Endothelial cell of umbilical vein (primary cell): ENCODE data around the gene ATP12A. TPM values are rescaled to one million over a fixed set of nuclear protein-coding genes. Genes with fewer than 3 reads are reported as not detected.

ENCODE experiments used
- BruUV-seq: library from RNA; stranded (reverse); fragments of 400-500 nt; replicated peaks from 2 replicates; lab custom pipeline; 2021; lab: Mats Ljungman, UMichigan
- CTCF ChIA-PET: fragments of 300-600, 350-600 bp; sonication (Branson Sonifier 250); formaldehyde crosslinking; loops from one replicate; lab custom pipeline; 2021; ENCODE audit warnings: antibody characterized with exemption, inconsistent platforms; lab: Charles Lee
- POLR2A ChIA-PET: fragments of 300-600, 350-600 bp; sonication (Branson Sonifier 250); formaldehyde crosslinking; loops from one replicate; lab custom pipeline; 2021; ENCODE audit warnings: antibody characterized with exemption, inconsistent platforms; lab: Charles Lee
- DNase-seq: peaks from one replicate; pipeline ENCODE4 v3.0.0-alpha.2; 2011; ENCODE audit warnings: low read depth, low spot score
- FAIRE-seq: peaks from 2 replicates; lab custom pipeline; 2011; peaks lifted over from hg19 to GRCh38; lab: Jason Lieb, UNC
- H2AFZ ChIP-seq: 2 replicates; pipeline ENCODE4 v1.6.0; 2012; ENCODE audit warnings: low read depth, low read length, control low read depth, inconsistent platforms
- H3K27ac ChIP-seq: 2 replicates; pipeline ENCODE4 v1.5.1; 2011; ENCODE audit warnings: low read depth, mild to moderate bottlenecking, control low read depth, low read length, moderate library complexity; ENCODE audit not compliant: insufficient read depth
- H3K27me3 ChIP-seq, 2 experiments: 2 replicates each; pipeline versions ENCODE4 v1.6.0 to v1.6.1; 2011; ENCODE audit warnings: low read length in 2 of 2, mixed read lengths in 1 of 2; ENCODE audit not compliant: control insufficient read depth in 2 of 2, insufficient read depth in 2 of 2
- H3K36me3 ChIP-seq, 2 experiments: 2 replicates in 1 of 2; 3 replicates in 1 of 2; pipeline ENCODE4 v1.5.1; 2011; ENCODE audit warnings: low read length in 2 of 2, mild to moderate bottlenecking in 1 of 2, moderate library complexity in 1 of 2; ENCODE audit not compliant: control insufficient read depth in 2 of 2, insufficient read depth in 2 of 2; ENCODE audit errors: extremely low read depth in 1 of 2
- H3K4me1 ChIP-seq: 3 replicates; pipeline ENCODE4 v1.5.1; 2011; ENCODE audit warnings: mild to moderate bottlenecking, low read length; ENCODE audit not compliant: control insufficient read depth, insufficient read depth; ENCODE audit errors: extremely low read depth
- H3K4me2 ChIP-seq: 2 replicates; pipeline ENCODE4 v1.6.1; 2011; ENCODE audit warnings: low read length, control low read depth, mixed read lengths; ENCODE audit not compliant: insufficient read depth
- H3K4me3 ChIP-seq, 3 experiments: fragments of 200-600 bp in 1 of 3; sonication (generic), shearing (Covaris generic) in 1 of 3; replicated peaks in 1 of 3; 2 replicates each; pipeline ENCODE4 v1.5.1; 2011 to 2016; ENCODE audit warnings: control low read depth in 3 of 3, low read length in 3 of 3, mild to moderate bottlenecking in 2 of 3, inconsistent platforms in 1 of 3, low read depth in 1 of 3, moderate library complexity in 1 of 3; ENCODE audit not compliant: insufficient read depth in 1 of 3
- H3K79me2 ChIP-seq: 2 replicates; pipeline ENCODE4 v1.6.0; 2012; ENCODE audit warnings: low read length, inconsistent platforms; ENCODE audit not compliant: control insufficient read depth, insufficient read depth
- H3K9ac ChIP-seq: replicated peaks from 2 replicates; pipeline ENCODE3; 2011; ENCODE audit warnings: low read length, control low read depth; ENCODE audit not compliant: insufficient read depth; ENCODE audit errors: extremely low read depth
- H3K9me1 ChIP-seq: replicated peaks from 3 replicates; pipeline ENCODE4 v1.6.0; 2011; ENCODE audit warnings: mild to moderate bottlenecking, low read length; ENCODE audit not compliant: control insufficient read depth, insufficient read depth; ENCODE audit errors: extremely low read depth
- H3K9me3 ChIP-seq: replicated peaks from 2 replicates; pipeline ENCODE4 v1.5.1; 2012; ENCODE audit warnings: low read length, inconsistent platforms; ENCODE audit not compliant: control insufficient read depth, insufficient read depth
- H4K20me1 ChIP-seq: replicated peaks from 2 replicates; pipeline ENCODE3; 2011; ENCODE audit warnings: mild to moderate bottlenecking, low read length; ENCODE audit not compliant: control insufficient read depth, insufficient read depth; ENCODE audit errors: extremely low read depth
- EZH2 ChIP-seq: IDR thresholded peaks from 2 replicates; pipeline ENCODE4 v1.6.1; 2012; ENCODE audit warnings: borderline replicate concordance, low read depth, mild to moderate bottlenecking, moderate library complexity, low read length, inconsistent platforms; ENCODE audit not compliant: severe bottlenecking
- FOS ChIP-seq: IDR thresholded peaks from 2 replicates; pipeline ENCODE4 v1.6.1; 2011; ENCODE audit warnings: mild to moderate bottlenecking, low read length, moderate library complexity, borderline replicate concordance; ENCODE audit not compliant: insufficient read depth
- GATA2 ChIP-seq: IDR thresholded peaks from 2 replicates; pipeline ENCODE4 v1.7.0; 2011; ENCODE audit warnings: low read depth, mild to moderate bottlenecking, moderate library complexity, mixed read lengths, low read length; ENCODE audit not compliant: insufficient read length, insufficient read depth
- JUN ChIP-seq: IDR thresholded peaks from 2 replicates; pipeline ENCODE4 v1.6.1; 2011; ENCODE audit warnings: borderline replicate concordance, low read depth; ENCODE audit not compliant: insufficient read length, insufficient read depth
- MYC ChIP-seq: IDR thresholded peaks from one replicate; pipeline ENCODE4 v1.6.1; 2011; ENCODE audit warnings: mild to moderate bottlenecking, low read depth, low read length
- POLR2A ChIP-seq: IDR thresholded peaks from 2 replicates; pipeline ENCODE4 v1.6.1; 2012; ENCODE audit warnings: low read depth, mild to moderate bottlenecking, control low read depth, low read length
- POLR2AphosphoS5 ChIP-seq: IDR thresholded peaks from 2 replicates; pipeline ENCODE4 v1.6.1; 2012; ENCODE audit warnings: low read depth, mild to moderate bottlenecking, control low read depth, low read length, moderate library complexity; ENCODE audit not compliant: insufficient read depth
- dilution Hi-C: fragments of 300-500 bp; cut with MboI; formaldehyde crosslinking; loops from one replicate; pipeline ENCODE4 v1.15.0; 2019; ENCODE audit warnings: low sequenced_read_pairs; ENCODE audit not compliant: extremely low pct_ligation_motif_present
- intact Hi-C: fragments of 100-400 bp; cut with micrococcal nuclease; formaldehyde crosslinking; loops from one replicate; pipeline ENCODE4 v1.10.0; 2022
- polyA plus RNA-seq, 4 experiments: library from polyadenylated mRNA; depleted of rRNA in 3 of 4; stranded (reverse) in 3 of 4; unstranded in 1 of 4; fragments of >200 nt; gene quantifications; 2 replicates each; pipeline versions ENCODE4 v1.2.1 to v1.2.3, GENCODE V29; 2011 to 2012; ENCODE audit warnings: missing spikeins in 1 of 4
- total RNA-seq: library from RNA; stranded (reverse); gene quantifications from 2 replicates; pipeline ENCODE4 v1.2.3, GENCODE V29; 2021
- TF ChIP-seq, protein P1 (sequence below), 2 donors: IDR thresholded peaks; 1 replicate in 1 of 2; 2 replicates in 1 of 2; pipeline ENCODE4 v1.5.1; 2011; ENCODE audit warnings: low read length in 2 of 2, mild to moderate bottlenecking in 2 of 2, moderate library complexity in 2 of 2, control low read depth in 1 of 2, inconsistent platforms in 1 of 2, low read depth in 1 of 2; ENCODE audit not compliant: insufficient read depth in 1 of 2; ENCODE audit errors: extremely low read depth in 1 of 2
- TF ChIP-seq, protein P2 (sequence below): IDR thresholded peaks from 2 replicates; pipeline ENCODE4 v1.6.1; 2011; ENCODE audit not compliant: insufficient read depth, insufficient read length

ATP12A gene
- total and polyA plus RNA-seq, 2 donors (not counting 3 experiments of a cell fraction or from before 2014, with no cell fraction given), result not detected

DNA sequence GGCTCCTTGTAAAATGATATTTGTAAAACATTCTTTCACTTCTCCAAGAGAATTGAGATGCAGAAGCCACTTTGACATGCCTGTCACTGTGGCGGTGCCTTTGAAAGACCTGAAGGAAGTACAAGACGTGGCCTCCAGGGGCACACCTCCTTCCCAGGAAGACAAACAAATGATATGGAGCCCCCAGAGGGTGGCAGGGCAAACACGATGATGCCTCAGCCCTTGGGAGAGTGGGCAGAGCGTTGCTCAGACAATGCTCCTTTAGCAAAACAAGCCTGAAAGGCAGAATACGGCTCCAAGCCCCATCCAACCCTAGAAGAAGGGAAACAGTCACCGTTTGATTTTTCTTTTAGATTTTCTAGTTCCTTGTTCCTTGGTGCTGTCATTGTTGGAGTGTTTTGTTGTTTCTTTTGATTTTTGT lies 9.2 kb upstream of the ATP12A start:
- DNase-seq, result no peak
- Histone ChIP-seq H3K9me1 (no peaks in the 10 kb centered on the region), H3K27ac (no peak overlapping the region), H3K9me3 (no peaks in the 10 kb centered on the region), H2AFZ (no peak overlapping the region), H4K20me1 (no peaks in the 10 kb centered on the region), H3K4me2 (no peak overlapping the region), H3K36me3 (no peaks in the 10 kb centered on the region), H3K4me1 (no peaks in the 10 kb centered on the region), H3K9ac (no peak overlapping the region), H3K27me3 (peaks cover 4 to 8% of the 10 kb centered on the region in 2 experiments), H3K4me3 (no peak overlapping the region), H3K79me2 (no peaks in the 10 kb centered on the region)
- CTCF ChIA-PET, result interaction anchor here (0.8 to 1.2 kb wide), 5 partner anchors 12 to 65 kb away, joined by 3 read pairs; no protein-coding TSS in a partner anchor
- BruUV-seq, result no TSS peak
- intact Hi-C loops (loop anchor here (1.0 kb wide), 1 partner anchor 65 kb away; no protein-coding TSS in a partner anchor), dilution Hi-C loops (no loop called here)
- TF ChIP-seq, protein P1, sequence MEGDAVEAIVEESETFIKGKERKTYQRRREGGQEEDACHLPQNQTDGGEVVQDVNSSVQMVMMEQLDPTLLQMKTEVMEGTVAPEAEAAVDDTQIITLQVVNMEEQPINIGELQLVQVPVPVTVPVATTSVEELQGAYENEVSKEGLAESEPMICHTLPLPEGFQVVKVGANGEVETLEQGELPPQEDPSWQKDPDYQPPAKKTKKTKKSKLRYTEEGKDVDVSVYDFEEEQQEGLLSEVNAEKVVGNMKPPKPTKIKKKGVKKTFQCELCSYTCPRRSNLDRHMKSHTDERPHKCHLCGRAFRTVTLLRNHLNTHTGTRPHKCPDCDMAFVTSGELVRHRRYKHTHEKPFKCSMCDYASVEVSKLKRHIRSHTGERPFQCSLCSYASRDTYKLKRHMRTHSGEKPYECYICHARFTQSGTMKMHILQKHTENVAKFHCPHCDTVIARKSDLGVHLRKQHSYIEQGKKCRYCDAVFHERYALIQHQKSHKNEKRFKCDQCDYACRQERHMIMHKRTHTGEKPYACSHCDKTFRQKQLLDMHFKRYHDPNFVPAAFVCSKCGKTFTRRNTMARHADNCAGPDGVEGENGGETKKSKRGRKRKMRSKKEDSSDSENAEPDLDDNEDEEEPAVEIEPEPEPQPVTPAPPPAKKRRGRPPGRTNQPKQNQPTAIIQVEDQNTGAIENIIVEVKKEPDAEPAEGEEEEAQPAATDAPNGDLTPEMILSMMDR (IDR thresholded peaks at IDR 0.05; ENCODE audit: extremely low read depth in 1 of 2, insufficient read depth in 1 of 2, low read depth in 1 of 2, low read length in 2 of 2), result no peak
- TF ChIP-seq POLR2A, result no peak
- TF ChIP-seq MYC, result no peak
- TF ChIP-seq, protein P2, sequence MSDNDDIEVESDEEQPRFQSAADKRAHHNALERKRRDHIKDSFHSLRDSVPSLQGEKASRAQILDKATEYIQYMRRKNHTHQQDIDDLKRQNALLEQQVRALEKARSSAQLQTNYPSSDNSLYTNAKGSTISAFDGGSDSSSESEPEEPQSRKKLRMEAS, result no peak
- no peak for TF ChIP-seq EZH2
- no peak for TF ChIP-seq FOS
- no peak for TF ChIP-seq GATA2
- no peak for TF ChIP-seq JUN
- TF ChIP-seq POLR2AphosphoS5, result no peak
- POLR2A ChIA-PET, result no interaction called here
- FAIRE-seq, result no peak
